Iris pigment epithelial cell (primary cell): ENCODE results near the gene CALR.
A peak's percentile ranks its signal among the peaks of the same experiment; 100 is the strongest.

Source experiments
- DNase-seq: peaks from one replicate; pipeline ENCODE4 v3.0.0-alpha.2; 2011; ENCODE audit warnings: low read depth

The CALR gene

GRCh38 chr19:12979974-12980373 is 41.6 kb downstream of the CALR start:
- DNase-seq = no peak

GRCh38 chr19:12982648-12983047 is 44.2 kb downstream of the CALR start:
- no peak for DNase-seq

GRCh38 chr19:12983091-12983490 is 44.7 kb downstream of the CALR start:
- DNase-seq = no peak

GRCh38 chr19:12983542-12984142 is 45.2 kb downstream of the CALR start:
- peak; percentile 62 for DNase-seq

- no peak for DNase-seq
Observed at GRCh38 chr19:12984143-12984627, 45.8 kb downstream of the CALR start.

GRCh38 chr19:12984683-12985048 is 46.3 kb downstream of the CALR start:
- no peak for DNase-seq

- no peak for DNase-seq
Observed at GRCh38 chr19:12985049-12985776, 46.8 kb downstream of the CALR start.

GRCh38 chr19:12986726-12987125 is 48.3 kb downstream of the CALR start:
- no peak for DNase-seq

GRCh38 chr19:12987190-12987589 is 48.8 kb downstream of the CALR start:
- DNase-seq = no peak

- DNase-seq = no peak
Observed at GRCh38 chr19:12987781-12988180, 49.4 kb downstream of the CALR start.

- no peak for DNase-seq
Observed at GRCh38 chr19:12990431-12990830, 52.0 kb downstream of the CALR start.

GRCh38 chr19:12990853-12991252 is 52.4 kb downstream of the CALR start:
- DNase-seq = no peak

- DNase-seq = no peak
Observed at GRCh38 chr19:12991296-12991695, 52.9 kb downstream of the CALR start.

GRCh38 chr19:12992729-12993128 is 54.3 kb downstream of the CALR start:
- DNase-seq = no peak

- no peak for DNase-seq
Observed at GRCh38 chr19:12993562-12993961, 55.2 kb downstream of the CALR start.
